Gastrocnemius medialis (tissue), 4 donors: ENCODE results near the gene ASTN2. TPM values are rescaled to one million over a fixed set of nuclear protein-coding genes. Genes with fewer than 3 reads are reported as not detected.

ENCODE experiments used
- ATAC-seq, 2 donors: fragments of 150-250 bp; one replicate each; pipeline ENCODE4 v1.9.1; 2016
- DNase-seq, 2 donors: peaks; one replicate each; pipeline ENCODE4 v3.0.0-alpha.2; 2019
- H3K27ac ChIP-seq, 4 donors: fragments of 200-600 bp; sonication (generic); 1 replicate in 1 of 4; 2 replicates in 3 of 4; pipeline ENCODE4 v1.5.1; 2016 to 2018; ENCODE audit warnings: mild to moderate bottlenecking in 2 of 4, moderate library complexity in 1 of 4
- H3K27me3 ChIP-seq, 3 donors: fragments of 200-600 bp; sonication (generic) in 2 of 3; 1 replicate in 1 of 3; 2 replicates in 2 of 3; pipeline versions ENCODE4 v1.5.1 to v1.6.0; 2016 to 2019; ENCODE audit warnings: mild to moderate bottlenecking in 1 of 3, moderate library complexity in 1 of 3
- H3K36me3 ChIP-seq, 2 donors: fragments of 200-600 bp; sonication (generic) in 1 of 2; one replicate each; pipeline ENCODE4 v1.5.1; 2017 to 2018
- H3K4me1 ChIP-seq, 2 donors: fragments of 200-600 bp; sonication (generic) in 1 of 2; one replicate each; pipeline ENCODE4 v1.5.1; 2016 to 2017; ENCODE audit warnings: mild to moderate bottlenecking in 2 of 2
- H3K4me3 ChIP-seq, 4 donors: fragments of 200-600 bp; sonication (generic) in 3 of 4; 1 replicate in 1 of 4; 2 replicates in 3 of 4; pipeline ENCODE4 v1.5.1; 2016 to 2019; ENCODE audit warnings: mild to moderate bottlenecking in 2 of 4
- H3K9me3 ChIP-seq, 3 donors: fragments of 200-600 bp; sonication (generic) in 2 of 3; 1 replicate in 1 of 3; 2 replicates in 2 of 3; pipeline ENCODE4 v1.5.1; 2016 to 2019
- CTCF ChIP-seq, 5 experiments: fragments of 450-650 bp in 3 of 5; fragments of 200-600 bp in 2 of 5; sonication (generic) in 2 of 5; IDR thresholded peaks in 4 of 5; conservative IDR thresholded peaks in 1 of 5; 1 replicate in 4 of 5; 2 replicates in 1 of 5; pipeline ENCODE4 v1.5.1; 2016 to 2019; ENCODE audit warnings: antibody characterized with exemption in 5 of 5, mild to moderate bottlenecking in 3 of 5, moderate library complexity in 3 of 5
- POLR2A ChIP-seq, 2 donors: fragments of 450-650 bp; IDR thresholded peaks; one replicate each; pipeline ENCODE4 v1.6.1; 2017; ENCODE audit warnings: antibody characterized with exemption in 2 of 2, mild to moderate bottlenecking in 2 of 2, moderate library complexity in 2 of 2
- in situ Hi-C, 4 donors: fragments of 200-750 bp; cut with MboI; loops; one replicate each; pipeline versions ENCODE4 v1.15.0 to v1.8.0; 2017; ENCODE audit warnings: low sequenced_read_pairs in 4 of 4
- intact Hi-C: fragments of 100-400 bp; cut with DNase I; formaldehyde crosslinking; loops from one replicate; pipeline ENCODE4 v1.15.1; 2023; ENCODE audit warnings: low total_unique reads
- total RNA-seq, 4 donors: library from RNA; depleted of rRNA; stranded (reverse); fragments of >200 nt; gene quantifications; one replicate each; pipeline versions ENCODE4 v1.1.0 to v1.2.3, GENCODE V29; 2016

The ASTN2 gene
- total RNA-seq, 4 donors from 2014 or later = 2.5 to 4.6 (median 3.7) TPM

DNA sequence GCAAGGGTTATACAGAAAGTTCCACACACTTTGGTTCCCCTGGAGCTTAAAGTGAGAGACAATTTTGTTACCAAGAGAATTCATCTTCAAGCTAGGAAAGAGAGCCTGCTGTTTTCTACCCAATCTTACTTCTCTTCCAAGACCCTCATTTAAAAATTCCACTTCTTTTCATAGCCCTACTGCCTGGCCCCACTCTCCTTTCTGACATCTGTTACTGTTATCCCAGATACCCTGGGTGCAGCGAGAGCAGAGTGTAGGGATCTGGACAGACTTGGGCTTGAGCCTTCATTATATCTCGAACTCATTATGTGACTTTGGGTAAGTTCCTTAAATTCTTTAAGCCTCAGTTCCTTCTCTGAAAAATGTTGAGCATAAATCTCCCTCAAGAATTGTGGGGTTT lies 263.1 kb downstream of the ASTN2 start:
- no peaks in the 10 kb centered on the region for H3K36me3 ChIP-seq
- in situ Hi-C loops (no loop called here), intact Hi-C loops (no loop called here)
- H3K4me3 ChIP-seq = no peak overlapping the region
- no peaks in the 10 kb centered on the region for H3K27me3 ChIP-seq
- DNase-seq (no peak), ATAC-seq (no peak)
- TF ChIP-seq POLR2A (IDR thresholded peaks at IDR 0.05) (no peak), CTCF (IDR thresholded peaks at IDR 0.05 in 4 of 5, conservative IDR thresholded peaks at IDR 0.05 in 1 of 5) (no peak)
- no peaks in the 10 kb centered on the region for H3K9me3 ChIP-seq
- H3K4me1 ChIP-seq = no peaks in the 10 kb centered on the region
- no peak overlapping the region for H3K27ac ChIP-seq

DNA sequence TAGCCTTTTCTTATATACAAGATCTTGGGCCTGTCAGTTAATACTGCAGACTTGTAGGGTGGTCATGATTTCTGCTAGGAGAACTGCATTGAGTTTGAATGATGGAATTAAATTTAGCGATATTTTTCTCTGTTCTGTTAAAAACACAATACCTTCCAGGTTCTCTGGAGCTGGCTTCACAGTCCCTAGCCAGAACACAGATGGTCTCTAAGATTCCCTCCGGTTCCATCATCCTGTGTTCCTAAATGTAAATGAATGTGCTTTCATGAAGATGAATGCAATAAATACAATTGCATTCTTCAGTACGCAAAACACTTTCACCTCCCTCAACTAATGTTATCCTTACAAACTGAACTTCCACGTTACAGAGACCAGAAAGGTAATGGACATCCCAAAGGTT lies 264.9 kb downstream of the ASTN2 start:
- no peaks in the 10 kb centered on the region for H3K36me3 ChIP-seq
- no peak for ATAC-seq
- DNase-seq = no peak
- no peaks in the 10 kb centered on the region for H3K4me1 ChIP-seq
- H3K27ac ChIP-seq = no peak overlapping the region
- no peak overlapping the region for H3K4me3 ChIP-seq
- in situ Hi-C loops = loop anchor here in 1 of 4 donors (25.0 kb wide), 1 partner anchor 87 kb away; no protein-coding TSS in a partner anchor
- H3K9me3 ChIP-seq = no peaks in the 10 kb centered on the region
- intact Hi-C loops = no loop called here
- no peaks in the 10 kb centered on the region for H3K27me3 ChIP-seq
- no peak for TF ChIP-seq CTCF (IDR thresholded peaks at IDR 0.05 in 4 of 5, conservative IDR thresholded peaks at IDR 0.05 in 1 of 5)
- TF ChIP-seq POLR2A (IDR thresholded peaks at IDR 0.05) = no peak

DNA sequence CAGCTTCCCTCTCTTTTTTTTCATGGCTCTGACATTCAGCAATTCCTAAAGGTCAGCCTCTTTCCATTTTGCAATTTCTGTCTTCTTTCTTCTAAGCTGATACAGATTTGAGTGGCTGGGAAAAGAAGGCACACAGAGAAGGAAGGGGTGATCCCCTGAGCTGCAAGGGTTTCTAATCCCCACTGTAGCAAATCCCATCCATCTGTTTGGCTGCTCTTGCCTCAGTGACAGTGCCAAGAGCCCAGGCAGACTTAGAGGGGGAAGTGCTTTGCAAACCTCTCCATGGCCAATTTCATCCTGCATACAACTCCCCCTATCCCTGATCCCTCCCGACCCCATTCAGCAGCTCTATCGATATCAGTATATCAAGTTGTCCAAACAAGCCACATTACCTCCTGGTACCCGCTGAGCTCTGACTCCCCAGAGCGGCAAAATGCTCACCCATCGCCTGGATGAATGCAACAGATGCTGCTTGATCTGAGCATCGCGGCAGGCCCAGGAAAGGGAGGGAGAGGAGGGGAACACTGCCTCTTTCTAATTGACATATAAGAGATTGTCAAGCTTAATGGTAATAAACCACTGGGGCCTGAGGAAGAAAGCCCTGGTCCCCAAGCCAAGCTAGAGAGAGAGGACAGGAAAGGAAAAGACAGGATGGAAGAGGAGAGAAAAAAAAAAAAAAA lies 268.9 kb downstream of the ASTN2 start:
- Histone ChIP-seq H3K4me1 (no peaks in the 10 kb centered on the region), H3K4me3 (no peak overlapping the region), H3K27ac (no peak overlapping the region), H3K9me3 (no peaks in the 10 kb centered on the region), H3K36me3 (no peaks in the 10 kb centered on the region), H3K27me3 (no peaks in the 10 kb centered on the region)
- no peak for DNase-seq
- intact Hi-C loops (no loop called here), in situ Hi-C loops (loop anchor here in 1 of 4 donors (25.0 kb wide), 1 partner anchor 91 kb away; no protein-coding TSS in a partner anchor)
- TF ChIP-seq CTCF (IDR thresholded peaks at IDR 0.05 in 4 of 5, conservative IDR thresholded peaks at IDR 0.05 in 1 of 5) (no peak), POLR2A (IDR thresholded peaks at IDR 0.05) (no peak)
- no peak for ATAC-seq

GRCh38 chr9:117145081-117145480 lies 269.8 kb downstream of the ASTN2 start:
- Histone ChIP-seq H3K4me1 (no peaks in the 10 kb centered on the region), H3K9me3 (no peaks in the 10 kb centered on the region), H3K27ac (no peak overlapping the region), H3K27me3 (no peaks in the 10 kb centered on the region), H3K36me3 (no peaks in the 10 kb centered on the region), H3K4me3 (no peak overlapping the region)
- no peak for ATAC-seq
- intact Hi-C loops (no loop called here), in situ Hi-C loops (loop anchor here in 1 of 4 donors (25.0 kb wide), 1 partner anchor 92 kb away; no protein-coding TSS in a partner anchor)
- no peak for DNase-seq
- TF ChIP-seq CTCF (IDR thresholded peaks at IDR 0.05 in 4 of 5, conservative IDR thresholded peaks at IDR 0.05 in 1 of 5) (no peak), POLR2A (IDR thresholded peaks at IDR 0.05) (no peak)
